HL-60 (cell line): ENCODE data around the gene ZNF575.

ENCODE experiments used
- DNase-seq, 2 experiments: peaks; one replicate each; pipeline ENCODE4 v3.0.0-alpha.2; 2010 to 2020; ENCODE audit warnings: low read depth in 1 of 2, low spot score in 1 of 2
- H3K27ac ChIP-seq: fragments of 250-450 bp; sonication (Bioruptor Pico); replicated peaks from 2 replicates; pipeline ENCODE4 v1.5.1; 2020; ENCODE audit warnings: mild to moderate bottlenecking, moderate library complexity
- H3K27me3 ChIP-seq: fragments of 250-450 bp; sonication (Bioruptor Pico); 2 replicates; pipeline ENCODE4 v1.5.1; 2021; ENCODE audit warnings: mild to moderate bottlenecking, moderate library complexity; ENCODE audit not compliant: insufficient read depth, poor library complexity, severe bottlenecking
- H3K4me3 ChIP-seq: replicated peaks from 2 replicates; pipeline ENCODE4 v1.5.1; 2011; ENCODE audit warnings: mild to moderate bottlenecking, control low read depth, low read length; ENCODE audit not compliant: insufficient read depth
- GABPA ChIP-seq: IDR thresholded peaks from 2 replicates; pipeline ENCODE4 v1.6.1; 2012; ENCODE audit warnings: low read depth
- POLR2AphosphoS5 ChIP-seq: IDR thresholded peaks from 2 replicates; pipeline ENCODE4 v1.6.1; 2012; ENCODE audit warnings: low read depth
- REST ChIP-seq: IDR thresholded peaks from 2 replicates; pipeline ENCODE4 v1.6.1; 2012; ENCODE audit warnings: low read depth; ENCODE audit not compliant: insufficient replicate concordance
- SPI1 ChIP-seq: IDR thresholded peaks from 2 replicates; pipeline ENCODE4 v1.6.1; 2012; ENCODE audit warnings: low read depth, mild to moderate bottlenecking, borderline replicate concordance
- TF ChIP-seq, protein P1 (sequence below): IDR thresholded peaks from one replicate; pipeline ENCODE4 v1.5.1; 2011; ENCODE audit warnings: low read length, control low read depth, inconsistent platforms; ENCODE audit not compliant: insufficient read depth

ZNF575 gene

GRCh38 chr19:43552616-43553015 is 19.6 kb downstream of the ZNF575 start:
- Histone ChIP-seq H3K4me3 (no peak overlapping the region), H3K27me3 (no peaks in the 10 kb centered on the region), H3K27ac (no peak overlapping the region)
- no peak for DNase-seq
- TF ChIP-seq REST: no peak
- TF ChIP-seq GABPA: no peak
- no peak for TF ChIP-seq POLR2AphosphoS5
- TF ChIP-seq, protein P1, sequence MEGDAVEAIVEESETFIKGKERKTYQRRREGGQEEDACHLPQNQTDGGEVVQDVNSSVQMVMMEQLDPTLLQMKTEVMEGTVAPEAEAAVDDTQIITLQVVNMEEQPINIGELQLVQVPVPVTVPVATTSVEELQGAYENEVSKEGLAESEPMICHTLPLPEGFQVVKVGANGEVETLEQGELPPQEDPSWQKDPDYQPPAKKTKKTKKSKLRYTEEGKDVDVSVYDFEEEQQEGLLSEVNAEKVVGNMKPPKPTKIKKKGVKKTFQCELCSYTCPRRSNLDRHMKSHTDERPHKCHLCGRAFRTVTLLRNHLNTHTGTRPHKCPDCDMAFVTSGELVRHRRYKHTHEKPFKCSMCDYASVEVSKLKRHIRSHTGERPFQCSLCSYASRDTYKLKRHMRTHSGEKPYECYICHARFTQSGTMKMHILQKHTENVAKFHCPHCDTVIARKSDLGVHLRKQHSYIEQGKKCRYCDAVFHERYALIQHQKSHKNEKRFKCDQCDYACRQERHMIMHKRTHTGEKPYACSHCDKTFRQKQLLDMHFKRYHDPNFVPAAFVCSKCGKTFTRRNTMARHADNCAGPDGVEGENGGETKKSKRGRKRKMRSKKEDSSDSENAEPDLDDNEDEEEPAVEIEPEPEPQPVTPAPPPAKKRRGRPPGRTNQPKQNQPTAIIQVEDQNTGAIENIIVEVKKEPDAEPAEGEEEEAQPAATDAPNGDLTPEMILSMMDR: no peak
- no peak for TF ChIP-seq SPI1

DNA sequence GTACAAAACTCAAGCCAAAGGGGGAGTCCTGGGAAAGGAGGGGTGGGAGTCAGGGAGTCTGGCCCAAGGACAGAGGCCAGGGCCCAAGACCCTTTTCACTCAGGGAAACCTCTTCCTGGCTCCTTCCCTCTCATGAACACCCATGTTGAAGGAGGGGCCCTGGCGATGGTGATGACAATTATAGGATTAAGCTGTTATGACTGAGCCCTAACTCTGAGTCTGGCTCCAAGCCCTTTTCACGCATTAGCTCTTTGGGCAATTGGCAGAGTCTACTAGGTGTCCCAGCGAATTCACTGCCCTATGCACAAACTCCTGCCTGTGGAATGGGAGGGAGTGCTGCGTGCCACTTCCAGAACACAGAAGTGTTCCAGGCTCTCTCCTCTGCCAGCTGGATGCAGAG is 20.7 kb downstream of the ZNF575 start:
- H3K27ac ChIP-seq: no peak overlapping the region
- TF ChIP-seq SPI1 (no peak), POLR2AphosphoS5 (no peak), REST (no peak), GABPA (no peak)
- TF ChIP-seq, protein P1: no peak
- no peaks in the 10 kb centered on the region for H3K27me3 ChIP-seq
- H3K4me3 ChIP-seq: no peak overlapping the region
- no peak for DNase-seq

DNA sequence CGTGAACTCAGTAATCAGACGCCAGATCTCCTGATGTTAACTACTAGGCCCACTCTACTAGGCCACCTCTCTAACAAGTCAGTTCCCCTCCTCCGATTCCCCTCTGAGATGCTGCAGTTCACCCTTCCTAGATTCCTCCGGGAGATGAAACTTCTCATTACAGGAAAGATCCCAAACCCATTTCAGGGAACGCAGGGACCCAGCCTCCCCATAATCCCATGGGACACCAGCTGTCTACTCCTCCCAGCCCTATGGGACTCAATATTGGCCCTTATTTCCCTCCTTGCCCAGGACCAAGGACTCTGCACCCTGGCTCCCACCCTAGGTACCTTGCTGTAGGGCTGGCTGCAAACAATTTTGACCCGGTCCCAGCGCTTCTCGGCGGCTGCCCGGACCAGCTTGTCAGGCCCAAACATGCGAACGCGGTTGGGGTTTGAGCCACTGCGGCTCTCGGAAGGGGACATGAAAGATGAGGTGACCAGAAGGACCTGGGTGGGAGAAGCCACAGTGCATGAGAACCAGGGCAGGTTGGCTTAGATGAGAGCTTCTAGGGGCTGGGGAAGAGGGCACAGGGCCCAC is 21.4 kb downstream of the ZNF575 start:
- no peak overlapping the region for H3K27ac ChIP-seq
- no peak for DNase-seq

More for the DNA sequence above, 21.4 kb downstream of the ZNF575 start:
- no peak for TF ChIP-seq SPI1
- no peak for TF ChIP-seq GABPA
- no peak for TF ChIP-seq REST
- no peak for TF ChIP-seq POLR2AphosphoS5
- TF ChIP-seq, protein P1: no peak
- no peak overlapping the region for H3K4me3 ChIP-seq
- H3K27me3 ChIP-seq: no peaks in the 10 kb centered on the region
